Measurements from ENCODE around the gene BCLAF1. TPM values are rescaled to one million over a fixed set of nuclear protein-coding genes. Genes with fewer than 3 reads are reported as not detected.
"Not testable (repeated sequence)": the region's sequence is repeated elsewhere in the genome, so short reads cannot be mapped to it uniquely, and the experiment has no call there.

BCLAF1 gene
- total RNA-seq, 1 donor = 154 TPM

DNA sequence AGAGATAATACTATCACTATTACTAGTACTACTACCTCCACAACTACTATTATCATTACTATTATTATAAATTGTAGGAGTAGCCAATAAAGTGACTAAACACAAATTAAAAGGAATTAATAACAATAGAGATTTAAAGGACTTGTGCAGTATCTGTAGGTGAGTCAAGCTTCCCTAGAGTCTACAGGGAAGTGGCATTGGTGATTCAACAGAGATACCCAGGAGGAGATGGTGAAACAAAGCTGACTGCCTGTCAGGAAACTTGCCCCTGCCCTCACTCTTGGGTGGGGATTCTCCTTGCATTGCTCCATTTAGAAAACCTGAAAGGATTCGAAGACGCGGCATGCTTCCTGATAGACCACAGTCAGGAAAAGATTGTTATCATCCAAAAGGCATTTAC is 23.3 kb upstream of the BCLAF1 start:
- DNase-seq (ENCODE audit: low read depth) = no peak
- no peak for TF ChIP-seq CTCF (IDR thresholded peaks at IDR 0.05; ENCODE audit: insufficient read depth, low read depth, low read length)
- no peak overlapping the region for H3K4me3 ChIP-seq (ENCODE audit: low read depth, low read length)

- no peak overlapping the region for H3K4me3 ChIP-seq (ENCODE audit: low read depth, low read length)
- no peak for DNase-seq (ENCODE audit: low read depth)
- TF ChIP-seq CTCF (IDR thresholded peaks at IDR 0.05; ENCODE audit: insufficient read depth, low read depth, low read length) = no peak
Measured at GRCh38 chr6:136309729-136310311, 20.2 kb upstream of the BCLAF1 start.

DNA sequence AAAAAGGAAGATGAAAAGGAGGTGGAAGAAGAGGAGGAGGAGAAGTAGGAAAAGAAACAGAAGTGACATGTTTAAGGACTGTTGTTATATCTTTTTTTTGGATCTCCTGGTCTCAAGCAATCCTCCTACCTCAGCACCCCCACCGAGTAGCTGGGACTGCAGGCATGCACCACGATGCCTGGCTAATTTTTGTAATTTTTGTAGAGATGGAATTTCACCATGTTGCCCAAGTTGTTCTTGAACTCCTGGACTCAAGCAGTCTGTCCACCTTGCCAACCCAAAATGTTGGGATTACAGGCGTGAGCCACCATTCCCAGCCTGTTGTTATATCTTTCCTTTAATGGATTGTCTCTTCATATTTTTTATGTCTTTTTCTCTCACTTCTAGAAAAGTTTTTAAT is 19.5 kb upstream of the BCLAF1 start:
- no peak overlapping the region for H3K4me3 ChIP-seq (ENCODE audit: low read depth, low read length)
- TF ChIP-seq CTCF (IDR thresholded peaks at IDR 0.05; ENCODE audit: insufficient read depth, low read depth, low read length) = no peak
- no peak for DNase-seq (ENCODE audit: low read depth)

DNA sequence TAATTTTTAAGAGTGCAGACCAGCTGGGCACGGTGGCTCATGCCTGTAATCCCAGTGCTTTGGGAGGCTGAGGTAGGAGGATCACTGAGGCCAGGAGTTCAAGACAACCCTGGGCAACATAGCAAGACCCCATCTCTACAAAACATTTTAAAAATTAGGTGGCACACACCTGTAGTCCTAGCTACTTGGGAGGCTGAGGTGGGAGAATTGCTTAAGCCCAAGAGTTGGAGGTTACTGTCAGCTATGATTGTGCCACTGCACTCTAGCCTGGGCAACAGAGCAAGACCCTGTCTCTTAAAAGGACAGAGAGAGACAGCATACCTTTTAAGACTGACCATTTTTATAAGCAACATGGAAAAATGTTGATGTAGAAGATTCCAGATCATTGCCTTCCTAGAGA is 18.8 kb upstream of the BCLAF1 start:
- DNase-seq (ENCODE audit: low read depth); H3K4me3 ChIP-seq (ENCODE audit: low read depth, low read length): not testable (repeated sequence)

DNA sequence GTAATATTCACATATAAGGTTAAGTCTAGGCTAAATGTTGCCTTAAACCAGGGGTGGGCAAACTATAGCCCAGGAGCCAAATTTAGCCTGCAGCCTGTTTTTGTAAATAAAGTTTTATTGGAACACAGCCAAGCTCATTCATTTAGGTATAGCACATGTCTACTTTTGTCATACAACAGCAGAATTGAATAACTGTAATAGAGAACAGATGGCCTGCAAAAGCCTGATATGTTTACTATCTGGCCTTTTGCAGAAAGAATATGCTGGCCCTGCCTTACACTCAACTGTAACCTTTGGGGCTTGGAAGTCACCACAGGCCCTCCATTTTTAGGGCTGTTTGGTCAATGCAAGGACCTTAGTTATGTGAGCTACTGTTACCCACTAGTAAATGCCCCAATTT is 17.7 kb upstream of the BCLAF1 start:
- DNase-seq (ENCODE audit: low read depth) = no peak
- no peak overlapping the region for H3K4me3 ChIP-seq (ENCODE audit: low read depth, low read length)
- no peak for TF ChIP-seq CTCF (IDR thresholded peaks at IDR 0.05; ENCODE audit: insufficient read depth, low read depth, low read length)

- no peak for DNase-seq (ENCODE audit: low read depth)
- no peak overlapping the region for H3K4me3 ChIP-seq (ENCODE audit: low read depth, low read length)
- TF ChIP-seq CTCF (IDR thresholded peaks at IDR 0.05; ENCODE audit: insufficient read depth, low read depth, low read length) = no peak
Measured at GRCh38 chr6:136306466-136306865, 16.8 kb upstream of the BCLAF1 start.

GRCh38 chr6:136304410-136304809 is 14.8 kb upstream of the BCLAF1 start:
- TF ChIP-seq CTCF (IDR thresholded peaks at IDR 0.05; ENCODE audit: insufficient read depth, low read depth, low read length) = no peak
- no peak for DNase-seq (ENCODE audit: low read depth)
- H3K4me3 ChIP-seq (ENCODE audit: low read depth, low read length) = no peak overlapping the region

All from fibroblast of villous mesenchyme (primary cell).